ENCODE data around the gene RAB39A.
"Not testable (repeated sequence)": the region's sequence is repeated elsewhere in the genome, so short reads cannot be mapped to it uniquely, and the experiment has no call there.

The RAB39A gene, protein sequence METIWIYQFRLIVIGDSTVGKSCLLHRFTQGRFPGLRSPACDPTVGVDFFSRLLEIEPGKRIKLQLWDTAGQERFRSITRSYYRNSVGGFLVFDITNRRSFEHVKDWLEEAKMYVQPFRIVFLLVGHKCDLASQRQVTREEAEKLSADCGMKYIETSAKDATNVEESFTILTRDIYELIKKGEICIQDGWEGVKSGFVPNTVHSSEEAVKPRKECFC

DNA sequence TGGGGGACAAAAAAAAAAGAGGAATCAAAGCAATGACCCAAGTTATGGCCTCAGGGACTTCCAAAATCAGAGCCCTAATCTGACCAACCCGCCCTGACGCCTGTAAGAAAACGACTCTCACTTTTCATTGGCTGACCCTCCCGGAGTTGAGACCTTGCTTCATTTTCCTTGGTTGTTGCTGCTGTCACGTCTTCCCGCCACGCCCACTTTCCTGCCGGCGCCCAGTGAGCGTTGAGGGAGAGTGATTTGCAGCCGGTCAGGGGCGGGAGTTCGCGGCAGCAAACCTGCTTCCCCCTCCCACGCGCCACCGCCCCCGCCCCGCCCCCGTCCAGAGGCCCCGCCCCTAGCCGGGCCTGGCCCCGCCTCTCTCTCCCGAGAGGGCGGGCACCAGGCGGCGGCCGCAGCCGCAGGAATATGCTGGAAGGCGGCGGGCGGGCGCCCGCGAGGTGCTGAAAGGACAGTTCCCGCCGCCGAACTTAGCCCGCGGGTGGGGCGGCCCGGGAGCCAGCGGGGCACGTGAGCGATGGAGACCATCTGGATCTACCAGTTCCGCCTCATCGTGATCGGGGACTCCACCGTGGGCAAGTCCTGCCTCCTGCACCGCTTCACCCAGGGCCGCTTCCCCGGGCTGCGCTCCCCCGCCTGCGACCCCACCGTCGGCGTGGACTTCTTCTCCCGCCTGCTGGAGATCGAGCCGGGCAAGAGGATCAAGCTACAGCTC lies at the start of gene RAB39A:
Gene RAB39A (plus strand): TSS at position 403 of the 721 bp plus-strand sequence. CDS start 121 bp downstream, at position 524.
- peak; percentile 81 for DNase-seq (ENCODE audit: low spot score)

DNA sequence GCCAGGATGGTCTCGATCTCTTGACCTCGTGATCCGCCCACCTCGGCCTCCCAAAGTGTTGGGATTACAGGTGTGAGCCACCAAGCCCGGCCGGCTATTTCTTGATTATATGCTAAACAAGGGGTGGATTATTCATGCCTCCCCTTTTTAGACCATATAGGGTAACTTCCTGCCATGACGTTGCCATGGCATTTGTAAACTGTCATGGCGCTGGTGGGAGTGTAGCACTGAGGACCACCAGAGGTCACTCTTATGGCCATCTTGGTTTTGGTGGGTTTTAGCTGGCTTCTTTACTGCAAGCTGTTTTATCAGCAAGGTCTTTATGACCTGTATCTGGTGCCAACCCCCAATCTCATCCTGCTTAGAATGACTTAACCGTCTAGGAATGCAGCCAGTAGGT lies 46.8 kb upstream of the RAB39A start:
- DNase-seq (ENCODE audit: low spot score), result not testable (repeated sequence)

GRCh38 chr11:107882095-107882820 lies 46.0 kb upstream of the RAB39A start:
- DNase-seq (ENCODE audit: low spot score), result no peak

GRCh38 chr11:107898270-107898669 lies 30.0 kb upstream of the RAB39A start:
- peak; percentile 12 for DNase-seq (ENCODE audit: low spot score)

GRCh38 chr11:107908211-107908610 lies 20.0 kb upstream of the RAB39A start:
- DNase-seq (ENCODE audit: low spot score), result no peak

DNA sequence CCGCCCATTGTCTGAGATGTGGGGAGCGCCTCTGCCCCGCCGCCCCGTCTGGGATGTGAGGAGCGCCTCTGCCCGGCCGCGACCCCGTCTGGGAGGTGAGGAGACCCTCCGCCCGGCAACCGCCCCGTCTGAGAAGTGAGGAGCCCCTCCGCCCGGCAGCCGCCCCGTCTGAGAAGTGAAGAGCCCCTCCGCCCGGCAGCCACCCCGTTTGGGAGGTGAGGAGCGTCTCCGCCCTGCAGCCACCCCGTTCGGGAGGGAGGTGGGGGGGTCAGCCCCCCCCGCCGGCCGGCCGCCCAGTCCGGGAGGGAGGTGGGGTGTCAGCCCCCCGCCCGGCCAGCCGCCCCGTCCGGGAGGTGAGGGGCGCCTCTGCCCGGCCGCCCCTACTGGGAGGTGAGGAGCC lies 15.8 kb upstream of the RAB39A start:
- not testable (repeated sequence) for DNase-seq (ENCODE audit: low spot score)

- DNase-seq (ENCODE audit: low spot score), result no peak
These were observed 13.0 kb upstream of the RAB39A start for GRCh38 chr11:107915229-107915628.

GRCh38 chr11:107916671-107917241 lies 11.5 kb upstream of the RAB39A start:
- DNase-seq (ENCODE audit: low spot score), result peak; percentile 25

- no peak for DNase-seq (ENCODE audit: low spot score)
These were observed 6.3 kb upstream of the RAB39A start for GRCh38 chr11:107921997-107922396.

DNA sequence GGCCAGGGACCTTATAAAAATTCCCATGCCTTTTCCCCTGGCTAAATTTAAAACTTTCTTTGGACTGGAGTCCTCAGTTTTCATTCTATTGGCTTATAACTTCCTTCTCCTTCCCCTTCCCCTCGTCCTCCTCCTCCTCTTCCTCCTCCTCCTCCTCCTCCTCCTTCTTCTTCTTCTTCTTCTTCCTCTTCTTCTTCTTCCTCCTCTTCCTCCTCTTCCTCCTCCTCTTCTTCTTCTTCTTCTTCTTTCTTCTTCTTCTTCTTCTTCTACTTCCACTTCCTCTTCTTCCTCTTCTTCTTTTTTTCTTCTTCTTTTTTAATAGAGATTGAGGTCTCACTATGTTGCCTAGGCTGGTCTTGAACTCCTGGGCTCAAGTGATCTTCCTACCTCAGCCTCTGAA lies 4.7 kb upstream of the RAB39A start:
- DNase-seq (ENCODE audit: low spot score), result not testable (repeated sequence)

- no peak for DNase-seq (ENCODE audit: low spot score)
These were observed 3.9 kb upstream of the RAB39A start for GRCh38 chr11:107924306-107924705.

DNA sequence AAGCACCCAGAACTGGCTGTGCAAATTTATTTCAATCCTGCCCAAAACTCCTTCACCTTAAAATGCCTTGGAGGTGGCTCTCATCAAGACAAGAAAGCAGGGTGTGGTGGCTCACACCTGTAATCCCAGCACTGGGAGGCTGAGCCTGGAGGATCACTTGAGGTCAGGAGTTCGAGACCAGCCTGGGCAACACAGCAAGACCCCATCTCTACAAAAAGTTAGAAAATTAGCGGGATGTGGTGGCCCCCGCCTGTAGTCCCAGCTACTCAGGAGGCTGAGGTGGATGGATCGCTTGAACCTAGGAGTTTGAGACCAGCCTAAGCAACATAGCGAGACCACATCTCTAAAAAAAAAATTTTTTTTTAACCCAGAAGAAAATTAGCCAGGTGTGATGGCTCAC lies 689 bp upstream of the RAB39A start:
- DNase-seq (ENCODE audit: low spot score), result no peak

GRCh38 chr11:107928767-107929507 lies 689 bp downstream of the RAB39A start:
- no peak for DNase-seq (ENCODE audit: low spot score)

- DNase-seq (ENCODE audit: low spot score), result no peak
These were observed 1.5 kb downstream of the RAB39A start for GRCh38 chr11:107929611-107930200.

GRCh38 chr11:107931206-107931605 lies 3.0 kb downstream of the RAB39A start:
- DNase-seq (ENCODE audit: low spot score), result no peak

- DNase-seq (ENCODE audit: low spot score), result no peak
These were observed 19.7 kb downstream of the RAB39A start for GRCh38 chr11:107947904-107948303.

DNA sequence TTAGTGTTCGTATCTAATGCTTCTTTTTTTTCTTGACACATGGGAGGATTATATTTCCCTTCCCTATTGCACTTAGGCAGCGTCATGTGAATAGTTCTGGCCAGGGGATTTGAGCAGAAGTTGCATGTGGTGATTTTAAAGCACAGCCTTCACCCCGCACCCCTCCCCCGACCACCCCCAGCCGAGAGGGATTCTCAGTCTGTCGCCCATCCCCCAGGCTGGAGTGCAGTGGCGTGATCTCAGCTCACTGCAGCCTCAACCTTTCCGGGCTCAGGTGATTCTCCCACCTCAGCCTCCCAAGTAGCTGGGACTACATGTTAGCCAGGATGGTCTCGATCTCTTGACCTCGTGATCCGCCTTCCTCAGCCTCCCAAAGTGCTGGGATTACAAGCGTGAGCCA lies 20.1 kb downstream of the RAB39A start:
- DNase-seq (ENCODE audit: low spot score), result not testable (repeated sequence)

GRCh38 chr11:107951155-107951554 lies 22.9 kb downstream of the RAB39A start:
- DNase-seq (ENCODE audit: low spot score), result no peak

DNA sequence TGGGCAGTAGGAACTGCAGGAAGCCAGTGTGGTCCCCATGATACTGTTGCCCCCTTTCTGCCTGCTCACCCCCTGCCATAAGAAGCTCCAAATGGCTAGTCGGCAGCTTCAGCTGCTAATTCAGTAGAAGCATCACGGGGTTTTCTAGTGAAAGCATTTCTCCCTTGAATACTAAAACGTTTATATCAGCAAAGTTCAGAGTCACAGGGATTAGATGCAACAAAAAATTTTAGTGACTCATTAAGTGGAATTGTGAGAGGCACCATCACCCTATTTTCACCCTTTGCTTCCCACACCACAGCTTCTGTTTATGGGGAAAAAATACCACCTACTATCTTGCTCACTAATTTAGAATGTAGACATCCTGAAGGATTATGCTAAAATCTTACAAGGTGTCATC lies 25.2 kb downstream of the RAB39A start:
- DNase-seq (ENCODE audit: low spot score), result no peak

DNA sequence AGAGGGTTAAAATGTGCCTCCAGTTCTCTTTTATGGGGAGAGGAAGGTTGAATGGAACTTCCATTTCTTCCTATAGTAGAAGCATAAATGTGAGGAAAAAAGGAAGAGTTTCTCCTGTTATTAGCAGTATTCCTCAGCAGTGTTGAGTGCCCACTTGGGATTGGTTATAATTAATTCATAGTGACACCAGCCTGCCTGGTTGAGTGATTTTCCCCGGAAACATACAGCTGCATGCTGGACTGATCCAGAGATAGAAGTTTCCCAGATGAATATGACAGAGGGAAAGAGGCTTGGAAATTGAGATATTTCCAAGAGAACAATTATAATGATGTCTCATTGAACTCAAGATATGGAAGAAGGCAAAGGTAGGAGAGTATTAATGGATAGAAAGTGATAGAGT lies 28.3 kb downstream of the RAB39A start:
- DNase-seq (ENCODE audit: low spot score), result no peak

DNA sequence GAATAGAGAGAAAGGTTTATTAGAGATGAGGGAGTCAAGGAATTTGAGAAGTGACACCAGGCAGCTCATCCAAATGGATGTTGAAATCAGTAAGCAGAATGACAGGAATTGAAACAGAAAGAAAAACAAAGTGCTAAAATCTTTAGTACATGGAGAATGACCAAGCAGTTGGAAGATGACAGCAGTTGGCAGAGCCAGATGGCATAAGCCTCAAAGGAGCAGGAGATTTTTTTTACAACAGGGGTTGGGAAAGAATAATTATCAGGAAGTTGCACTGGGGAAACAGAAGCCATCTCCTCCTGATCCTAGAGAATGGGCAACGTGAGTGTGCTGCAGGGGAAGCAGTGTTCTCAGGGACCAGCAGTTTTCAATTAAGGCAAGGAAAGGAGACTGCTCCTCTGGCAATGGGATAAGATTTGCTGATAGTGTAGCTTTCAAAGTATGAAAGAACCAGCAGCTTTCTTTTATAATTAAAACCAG lies 28.9 kb downstream of the RAB39A start:
- no peak for DNase-seq (ENCODE audit: low spot score)
